ENCODE results near the gene RAPGEF1. TPM values are rescaled to one million over a fixed set of nuclear protein-coding genes. Genes with fewer than 3 reads are reported as not detected.
A peak's percentile ranks its signal among the peaks of the same experiment; 100 is the strongest.

RAPGEF1 gene
- total and polyA plus RNA-seq, 2 of the 13 experiments (the other 11 are each of a cell fraction or from before 2014, with no cell fraction given): 21.2 to 38.9 TPM

GRCh38 chr9:131605770-131606590, 133.9 kb downstream of the RAPGEF1 start (continued):
- TF ChIP-seq NFIC (IDR thresholded peaks at IDR 0.05; ENCODE audit: low read length): peak; percentile 65
- peak; percentile 73 for TF ChIP-seq ZMYM2 (CRISPR knock-in tag; IDR thresholded peaks at IDR 0.05)
- TF ChIP-seq ZNF451 (CRISPR knock-in tag; IDR thresholded peaks at IDR 0.05): no peak
- peak; percentile 100 for TF ChIP-seq ZNF644 (CRISPR knock-in tag; IDR thresholded peaks at IDR 0.05; ENCODE audit: low read depth)
- TF ChIP-seq ZNF34 (CRISPR knock-in tag; IDR thresholded peaks at IDR 0.05; ENCODE audit: borderline replicate concordance): no peak
- no peak for TF ChIP-seq HNRNPK (IDR thresholded peaks at IDR 0.05; ENCODE audit: low read depth, low read length, poor library complexity, severe bottlenecking)
- peak; percentile 88 for TF ChIP-seq SOX5 (CRISPR knock-in tag; IDR thresholded peaks at IDR 0.05; ENCODE audit: borderline replicate concordance)
- no peak for TF ChIP-seq FOXM1 (CRISPR knock-in tag; IDR thresholded peaks at IDR 0.05)
- no peak for TF ChIP-seq ZNF337 (CRISPR knock-in tag; IDR thresholded peaks at IDR 0.05; ENCODE audit: borderline replicate concordance, low read depth)
- no peak for TF ChIP-seq ZNF646 (CRISPR knock-in tag; IDR thresholded peaks at IDR 0.05)
- TF ChIP-seq ARNT (IDR thresholded peaks at IDR 0.05): no peak
- TF ChIP-seq KDM4B (CRISPR knock-in tag; IDR thresholded peaks at IDR 0.05): no peak
- no peak for TF ChIP-seq SIN3B (IDR thresholded peaks at IDR 0.05; ENCODE audit: low read length)
- no peak for TF ChIP-seq NFATC3 (CRISPR knock-in tag; IDR thresholded peaks at IDR 0.05)
- TF ChIP-seq SETDB1 (CRISPR knock-in tag; IDR thresholded peaks at IDR 0.05; ENCODE audit: borderline replicate concordance): no peak
- no peak for TF ChIP-seq NPAS2 (CRISPR knock-in tag; IDR thresholded peaks at IDR 0.05; ENCODE audit: borderline replicate concordance)
- TF ChIP-seq TEF (CRISPR knock-in tag; IDR thresholded peaks at IDR 0.05): no peak
- peak; percentile 25; the same call in 1 of the 2 replicates for TF ChIP-seq MXD1 (CRISPR knock-in tag; IDR thresholded peaks at IDR 0.05)
- no peak; the same call in 1 of the 2 replicates for TF ChIP-seq KLF12 (CRISPR knock-in tag; IDR thresholded peaks at IDR 0.05; ENCODE audit: borderline replicate concordance)
- no peak for TF ChIP-seq EZH2 (conservative IDR thresholded peaks at IDR 0.05; ENCODE audit: low read depth, low read length)
- TF ChIP-seq ZNF629 (CRISPR knock-in tag; conservative IDR thresholded peaks at IDR 0.05): peak; percentile 84
- peak; percentile 99 for TF ChIP-seq HOXA3 (CRISPR knock-in tag; IDR thresholded peaks at IDR 0.05)
- no peak for TF ChIP-seq ELK4 (CRISPR knock-in tag; IDR thresholded peaks at IDR 0.05; ENCODE audit: borderline replicate concordance)
